ENCODE results near the gene SDC4. TPM values are rescaled to one million over a fixed set of nuclear protein-coding genes. Genes with fewer than 3 reads are reported as not detected.

The SDC4 gene
- total RNA-seq, 6 donors from 2014 or later, result 178 to 568 (median 291) TPM

DNA sequence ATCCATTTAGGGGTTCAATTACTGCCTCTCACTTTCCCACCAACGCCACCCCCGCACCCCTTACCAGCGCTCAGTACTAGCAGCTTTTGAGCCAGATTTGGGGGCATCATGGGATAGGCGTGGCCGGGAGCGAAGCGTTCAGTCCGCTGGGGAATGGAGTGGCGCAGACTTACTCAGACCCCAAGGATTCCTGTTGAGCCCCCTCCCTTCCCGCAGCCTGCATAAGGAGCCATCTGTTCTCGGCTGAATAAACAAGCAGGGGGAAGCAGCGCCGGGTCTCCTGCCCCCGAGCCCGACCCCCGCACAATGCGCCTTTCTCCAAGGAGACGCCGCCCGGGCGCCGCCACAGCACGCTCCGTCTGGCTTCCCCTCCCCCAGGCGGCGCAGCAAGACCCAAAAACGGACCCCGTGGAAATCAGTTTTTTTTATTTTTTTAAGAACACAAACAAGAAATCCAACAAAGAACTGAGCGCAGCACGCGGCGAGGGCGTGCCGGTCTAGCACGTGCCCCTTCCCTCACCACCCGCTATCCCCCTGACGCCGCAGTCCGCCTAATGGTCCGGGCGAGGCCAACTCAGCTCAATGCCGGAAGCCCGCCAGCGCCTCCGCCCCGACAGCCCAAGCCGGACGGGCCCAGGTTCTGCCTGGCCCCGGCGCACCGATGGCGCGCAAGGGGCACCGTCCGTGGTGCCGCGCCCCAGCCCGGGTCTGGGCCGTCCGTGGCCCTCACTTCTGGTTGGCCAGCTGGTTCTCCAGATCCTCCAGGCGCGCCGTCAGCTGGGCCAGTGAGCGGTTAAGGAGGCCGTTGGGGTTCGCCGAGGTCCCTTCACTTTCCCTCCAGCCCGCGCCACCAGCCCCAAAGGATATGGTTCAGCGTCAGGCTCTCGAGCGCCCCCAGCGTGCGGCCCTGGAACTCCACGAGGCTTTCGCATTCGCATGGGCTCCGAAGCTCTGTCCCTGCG lies 54.9 kb downstream of the SDC4 start:
- no peaks in the 10 kb centered on the region for H3K9me3 ChIP-seq
- H3K4me1 ChIP-seq, result peaks cover 16 to 25% (median 19%) of the 10 kb centered on the region in 4 donors
- H3K27ac ChIP-seq, result peak overlapping the region; percentile 31 to 72 (median 54)
- WGBS, 2 donors, result 6% methylated on average over 29 to 74 of the region's 79 CpGs
- DNase-seq (peak; percentile 88 to 98), ATAC-seq (ENCODE audit: low FRiP score in 2 of 2) (peak; percentile 92 to 94)
- no peaks in the 10 kb centered on the region for H3K36me3 ChIP-seq
- H3K27me3 ChIP-seq, result no peaks in the 10 kb centered on the region
- TF ChIP-seq POLR2AphosphoS5 (IDR thresholded peaks at IDR 0.05), result no peak
- no peak for TF ChIP-seq EP300 (IDR thresholded peaks at IDR 0.05)
- TF ChIP-seq, protein P1, sequence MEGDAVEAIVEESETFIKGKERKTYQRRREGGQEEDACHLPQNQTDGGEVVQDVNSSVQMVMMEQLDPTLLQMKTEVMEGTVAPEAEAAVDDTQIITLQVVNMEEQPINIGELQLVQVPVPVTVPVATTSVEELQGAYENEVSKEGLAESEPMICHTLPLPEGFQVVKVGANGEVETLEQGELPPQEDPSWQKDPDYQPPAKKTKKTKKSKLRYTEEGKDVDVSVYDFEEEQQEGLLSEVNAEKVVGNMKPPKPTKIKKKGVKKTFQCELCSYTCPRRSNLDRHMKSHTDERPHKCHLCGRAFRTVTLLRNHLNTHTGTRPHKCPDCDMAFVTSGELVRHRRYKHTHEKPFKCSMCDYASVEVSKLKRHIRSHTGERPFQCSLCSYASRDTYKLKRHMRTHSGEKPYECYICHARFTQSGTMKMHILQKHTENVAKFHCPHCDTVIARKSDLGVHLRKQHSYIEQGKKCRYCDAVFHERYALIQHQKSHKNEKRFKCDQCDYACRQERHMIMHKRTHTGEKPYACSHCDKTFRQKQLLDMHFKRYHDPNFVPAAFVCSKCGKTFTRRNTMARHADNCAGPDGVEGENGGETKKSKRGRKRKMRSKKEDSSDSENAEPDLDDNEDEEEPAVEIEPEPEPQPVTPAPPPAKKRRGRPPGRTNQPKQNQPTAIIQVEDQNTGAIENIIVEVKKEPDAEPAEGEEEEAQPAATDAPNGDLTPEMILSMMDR (IDR thresholded peaks at IDR 0.05), result peak; percentile 91 to 99 (median 94)
- TF ChIP-seq POLR2A (IDR thresholded peaks at IDR 0.05), result peak in 1 of 4 donors; percentile 55
- H3K4me3 ChIP-seq, result peak overlapping the region; percentile 34 to 60 (median 50)

DNA sequence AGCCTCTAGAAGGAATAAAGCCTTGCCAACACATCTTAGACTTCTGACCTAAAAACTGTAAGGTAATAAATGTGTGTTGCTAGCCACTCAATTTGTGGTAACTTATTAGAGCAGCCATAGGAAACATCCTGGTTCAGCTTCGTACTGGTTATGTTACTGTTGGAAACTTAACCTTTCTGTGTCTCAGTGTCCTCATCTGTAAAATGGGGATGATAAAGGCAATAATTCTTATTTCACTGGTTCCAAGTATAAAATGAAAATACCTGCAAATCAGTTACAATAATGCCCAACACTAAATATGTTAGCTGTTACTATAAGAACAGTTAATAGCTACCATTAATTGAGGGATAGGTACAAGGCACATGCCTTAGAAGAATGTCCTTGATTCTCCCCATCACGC lies 55.9 kb downstream of the SDC4 start:
- 90 to 91% methylated on average over 2 of the region's 2 CpGs for WGBS, 2 donors
- DNase-seq (no peak), ATAC-seq (ENCODE audit: low FRiP score in 2 of 2) (no peak)
- H3K27ac ChIP-seq, result no peak overlapping the region
- H3K27me3 ChIP-seq, result no peaks in the 10 kb centered on the region
- H3K9me3 ChIP-seq, result no peaks in the 10 kb centered on the region
- TF ChIP-seq, protein P1 (IDR thresholded peaks at IDR 0.05), result peak in 1 of 6 experiments; percentile 8
- TF ChIP-seq POLR2A (IDR thresholded peaks at IDR 0.05), result no peak
- H3K4me3 ChIP-seq, result no peak overlapping the region
- H3K36me3 ChIP-seq, result no peaks in the 10 kb centered on the region
- peaks cover 16 to 25% (median 19%) of the 10 kb centered on the region in 4 donors for H3K4me1 ChIP-seq

DNA sequence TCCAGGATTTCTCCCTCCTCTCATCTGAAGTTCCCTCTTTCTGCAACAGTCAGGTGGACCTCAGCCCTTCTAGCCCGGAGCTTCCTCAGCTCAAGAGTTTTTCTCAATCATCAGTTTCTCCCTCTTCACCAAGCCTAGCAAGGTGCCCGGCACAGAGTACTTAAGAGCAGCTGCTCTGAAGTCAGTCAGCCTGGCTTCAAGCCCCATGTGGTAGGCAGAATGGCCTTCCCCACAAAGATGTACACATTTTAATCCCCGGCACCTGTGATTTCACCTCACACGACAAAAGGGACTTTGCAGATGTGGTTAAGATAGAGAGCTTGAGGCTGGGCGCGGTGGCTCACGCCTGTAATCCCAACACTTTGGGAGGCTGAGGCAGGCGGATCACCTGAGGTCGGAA lies 56.7 kb downstream of the SDC4 start:
- Histone ChIP-seq H3K36me3 (no peaks in the 10 kb centered on the region), H3K27me3 (no peaks in the 10 kb centered on the region), H3K27ac (no peak overlapping the region), H3K9me3 (no peaks in the 10 kb centered on the region), H3K4me1 (peaks cover 16 to 25% (median 19%) of the 10 kb centered on the region in 4 donors), H3K4me3 (no peak overlapping the region)
- DNase-seq (no peak), ATAC-seq (ENCODE audit: low FRiP score in 2 of 2) (no peak)
- 83 to 85% methylated on average over 9 of the region's 9 CpGs for WGBS, 2 donors
- TF ChIP-seq EP300 (IDR thresholded peaks at IDR 0.05), result no peak
- TF ChIP-seq POLR2A (IDR thresholded peaks at IDR 0.05), result no peak
- TF ChIP-seq, protein P1 (IDR thresholded peaks at IDR 0.05), result no peak
- no peak for TF ChIP-seq POLR2AphosphoS5 (IDR thresholded peaks at IDR 0.05)

DNA sequence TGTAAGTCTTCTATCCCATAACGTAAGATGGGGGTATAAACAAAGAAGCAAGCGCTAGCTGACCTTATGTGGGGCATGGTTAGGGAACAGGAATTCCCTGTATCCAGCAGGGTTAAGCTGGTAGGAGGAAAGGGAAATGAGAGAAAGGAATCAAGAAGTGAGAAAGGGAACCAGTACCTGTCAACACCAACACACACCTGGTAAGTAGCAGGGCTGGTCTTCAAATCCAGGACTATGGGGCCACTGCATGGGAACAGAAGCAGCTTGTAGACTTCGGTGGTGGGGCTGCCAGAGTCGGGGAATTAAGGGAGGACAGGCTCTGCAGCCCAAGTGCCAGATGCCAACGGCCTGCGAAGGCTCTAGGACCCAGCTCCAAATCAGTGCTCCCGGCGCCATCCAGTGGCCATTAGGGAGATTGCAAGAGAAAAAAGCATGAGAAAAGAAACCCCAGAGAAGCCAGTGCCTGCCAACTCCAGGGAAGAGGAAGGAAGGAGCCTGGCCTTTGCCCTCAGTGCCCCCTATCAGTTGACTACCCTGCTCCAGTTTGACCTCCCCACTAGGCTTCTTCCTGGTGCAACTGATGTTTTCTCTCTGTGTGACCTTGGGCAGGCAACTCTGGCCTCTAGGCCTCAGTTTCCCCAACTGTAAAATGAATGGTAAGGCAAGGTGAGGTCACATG lies 57.4 kb downstream of the SDC4 start:
- no peaks in the 10 kb centered on the region for H3K9me3 ChIP-seq
- H3K27ac ChIP-seq, result no peak overlapping the region
- peak in 1 of 2 donors; percentile 89 for DNase-seq
- no peaks in the 10 kb centered on the region for H3K27me3 ChIP-seq
- ATAC-seq (ENCODE audit: low FRiP score in 2 of 2), result peak; percentile 80 to 83
- TF ChIP-seq EP300 (IDR thresholded peaks at IDR 0.05) (no peak), POLR2A (IDR thresholded peaks at IDR 0.05) (peak in 1 of 4 donors; percentile 9), POLR2AphosphoS5 (IDR thresholded peaks at IDR 0.05) (peak in 1 of 2 donors; percentile 10)
- TF ChIP-seq, protein P1 (IDR thresholded peaks at IDR 0.05), result peak; percentile 75 to 87 (median 84)
- H3K36me3 ChIP-seq, result no peaks in the 10 kb centered on the region
- peaks cover 16 to 25% (median 19%) of the 10 kb centered on the region in 4 donors for H3K4me1 ChIP-seq
- 15% methylated on average over 8 of the region's 8 CpGs for WGBS, 2 donors
- H3K4me3 ChIP-seq, result no peak overlapping the region
